T-cell (primary cell): ENCODE data around the gene SLC8A3. TPM values are rescaled to one million over a fixed set of nuclear protein-coding genes. Genes with fewer than 3 reads are reported as not detected.

Experiments used
- ATAC-seq, 4 experiments: fragments of 200-7000 bp in 3 of 4; fragments of 150-1000 bp in 1 of 4; cut with Tn5 transposase; replicated peaks in 1 of 4; 1 replicate in 3 of 4; 2 replicates in 1 of 4; pipeline ENCODE4 v1.10.0; 2021; ENCODE audit warnings: moderate library complexity in 3 of 4, mild to moderate bottlenecking in 2 of 4, moderate number of reproducible peaks in 1 of 4
- CTCF ChIA-PET, 2 donors: fragments of 300-600 bp; sonication (Branson Sonifier 250); formaldehyde crosslinking; loops; one replicate each; lab custom pipeline; 2022; ENCODE audit warnings: antibody characterized with exemption in 2 of 2; lab: Charles Lee
- POLR2A ChIA-PET, 2 donors: fragments of 300-600 bp; sonication (Branson Sonifier 250); formaldehyde crosslinking; loops; one replicate each; lab custom pipeline; 2022; ENCODE audit warnings: antibody characterized with exemption in 2 of 2; lab: Charles Lee
- DNase-seq, 35 experiments: peaks; one replicate each; pipeline versions ENCODE4 v3.0.0 to v3.0.0-alpha.2; 2013 to 2023
- H3K27ac ChIP-seq: one replicate; pipeline ENCODE4 v1.5.1; 2013; ENCODE audit warnings: low read length
- H3K27me3 ChIP-seq, 2 experiments: replicated peaks in 1 of 2; 1 replicate in 1 of 2; 2 replicates in 1 of 2; pipeline versions ENCODE4 v1.6.1 to v1.7.0; 2013; ENCODE audit warnings: low read length in 1 of 2, mixed read lengths in 1 of 2; ENCODE audit not compliant: control insufficient read depth in 2 of 2, insufficient read depth in 2 of 2; ENCODE audit errors: extremely low read depth in 1 of 2
- H3K36me3 ChIP-seq, 2 donors: 1 replicate in 1 of 2; 2 replicates in 1 of 2; pipeline versions ENCODE4 v1.6.1 to v1.7.0; 2013; ENCODE audit warnings: low read length in 1 of 2; ENCODE audit not compliant: control insufficient read depth in 2 of 2, insufficient read depth in 1 of 2; ENCODE audit errors: extremely low read depth in 1 of 2
- H3K4me1 ChIP-seq, 2 experiments: 1 replicate in 1 of 2; 2 replicates in 1 of 2; pipeline versions ENCODE4 v1.6.1 to v1.7.0; 2013; ENCODE audit warnings: low read length in 2 of 2, mixed read lengths in 1 of 2; ENCODE audit not compliant: insufficient read depth in 2 of 2, control insufficient read depth in 1 of 2; ENCODE audit errors: extremely low read depth in 1 of 2
- H3K4me3 ChIP-seq, 2 donors: 1 replicate in 1 of 2; 2 replicates in 1 of 2; pipeline versions ENCODE4 v1.5.1 to v1.7.0; 2013; ENCODE audit warnings: mild to moderate bottlenecking in 2 of 2, low read length in 1 of 2, moderate library complexity in 1 of 2; ENCODE audit not compliant: control insufficient read depth in 1 of 2; ENCODE audit errors: extremely low read depth in 1 of 2
- H3K9me3 ChIP-seq: 2 replicates; pipeline ENCODE4 v1.7.0; 2013
- H3K27ac Mint-ChIP-seq, 2 donors: one replicate each; pipeline ENCODE4 v1.8.0; 2020 to 2021; ENCODE audit warnings: mild to moderate bottlenecking in 2 of 2, mixed read lengths in 2 of 2
- H3K27me3 Mint-ChIP-seq, 2 donors: one replicate each; pipeline ENCODE4 v1.8.0; 2021 to 2022; ENCODE audit warnings: mixed read lengths in 2 of 2
- H3K36me3 Mint-ChIP-seq: one replicate; pipeline ENCODE4 v1.8.0; 2021; ENCODE audit warnings: mixed read lengths
- H3K4me1 Mint-ChIP-seq, 3 donors: one replicate each; pipeline ENCODE4 v1.8.0; 2020 to 2022; ENCODE audit warnings: mixed read lengths in 3 of 3, mild to moderate bottlenecking in 1 of 3
- H3K4me3 Mint-ChIP-seq, 3 donors: one replicate each; pipeline ENCODE4 v1.8.0; 2020 to 2022; ENCODE audit warnings: mild to moderate bottlenecking in 3 of 3, mixed read lengths in 3 of 3, moderate library complexity in 3 of 3
- H3K9me3 Mint-ChIP-seq, 3 donors: one replicate each; pipeline ENCODE4 v1.8.0; 2020 to 2022; ENCODE audit warnings: mixed read lengths in 3 of 3
- whole genome bisulfite sequencing: methylation state at CpG from one replicate; pipeline ENCODE4 v1.1.5; 2013; ENCODE audit warnings: missing lambda C conversion rate; ENCODE audit not compliant: insufficient coverage; 5-methylcytosine and 5-hydroxymethylcytosine counted together
- total RNA-seq, 35 experiments: library from RNA in 6 of 35; stranded (reverse) in 6 of 35; fragments of 120-200 nt in 1 of 35; gene quantifications; one replicate each; pipeline versions ENCODE4 v1.2.1 to v1.2.4 and lab custom pipeline; 2013 to 2026

SLC8A3 gene
- total RNA-seq, 5 donors from 2014 or later (not counting 1 experiment from before 2014, with no cell fraction given): 0.06 to 0.21 (median 0.10) TPM; not detected in 2

DNA sequence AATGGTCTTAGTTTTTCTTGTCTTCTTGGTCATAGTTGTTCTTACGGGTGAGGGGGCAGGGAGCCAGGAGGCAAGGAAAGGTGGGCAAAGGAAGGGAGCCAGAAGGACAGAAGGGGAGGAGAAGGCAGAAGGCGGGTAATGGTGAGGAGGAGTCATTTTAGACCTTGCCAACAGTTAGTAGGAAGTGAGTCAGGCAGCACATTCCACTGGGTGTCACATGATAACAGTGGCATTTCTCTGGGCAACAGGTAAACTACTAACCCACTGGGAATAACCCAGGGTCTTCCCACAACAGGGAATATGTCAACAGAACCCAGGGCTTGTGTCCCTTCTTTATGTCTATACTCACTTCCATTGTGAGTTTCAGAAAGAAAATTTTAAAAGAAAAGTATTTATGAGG lies 127.6 kb downstream of the SLC8A3 start:
- H3K9me3 ChIP-seq: no peaks in the 10 kb centered on the region
- DNase-seq (no peak), ATAC-seq (no peak)
- no peak overlapping the region for H3K4me3 ChIP-seq
- no peaks in the 10 kb centered on the region for H3K36me3 ChIP-seq
- ChIA-PET CTCF (no interaction called here), POLR2A (no interaction called here)
- H3K4me1 ChIP-seq: no peaks in the 10 kb centered on the region
- no peaks in the 10 kb centered on the region for H3K36me3 Mint-ChIP-seq
- no peak overlapping the region for H3K4me3 Mint-ChIP-seq
- H3K27me3 ChIP-seq: peaks cover 0 to 9% of the 10 kb centered on the region in 2 experiments
- no peak overlapping the region for H3K27ac ChIP-seq
- no peaks in the 10 kb centered on the region for H3K4me1 Mint-ChIP-seq
- H3K9me3 Mint-ChIP-seq: peaks cover 0 to 5% (median 0%) of the 10 kb centered on the region in 3 donors
- H3K27me3 Mint-ChIP-seq: peaks cover 22 to 26% of the 10 kb centered on the region in 2 donors
- WGBS: no CpG with 5 or more reads among the region's 2 CpGs
- H3K27ac Mint-ChIP-seq: no peak overlapping the region

DNA sequence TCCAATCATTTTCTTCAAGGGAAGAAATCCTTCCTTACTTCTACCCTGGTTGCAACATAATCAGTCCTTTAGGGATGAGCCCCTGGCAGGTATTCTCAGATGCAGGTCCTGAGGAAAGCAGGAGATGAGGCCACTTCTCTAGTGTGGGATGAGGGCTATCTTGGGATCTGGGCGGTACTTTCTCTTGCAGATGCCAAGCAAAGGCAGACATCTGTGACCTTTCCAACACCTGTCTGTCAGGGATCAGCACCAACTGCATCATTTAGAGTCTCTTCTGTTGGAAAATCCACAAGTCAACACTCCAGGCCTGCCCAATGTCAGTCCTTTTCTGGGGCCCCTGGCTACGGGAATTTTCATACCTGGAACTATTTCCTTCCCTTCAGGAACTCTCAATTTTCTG lies 129.2 kb downstream of the SLC8A3 start:
- H3K27ac ChIP-seq: no peak overlapping the region
- ATAC-seq: no peak
- no peaks in the 10 kb centered on the region for H3K4me1 ChIP-seq
- ChIA-PET POLR2A (no interaction called here), CTCF (no interaction called here)
- no peaks in the 10 kb centered on the region for H3K9me3 ChIP-seq
- no peaks in the 10 kb centered on the region for H3K36me3 Mint-ChIP-seq
- peaks cover 24% of the 10 kb centered on the region in 2 donors for H3K27me3 Mint-ChIP-seq
- DNase-seq: no peak
- peaks cover 0 to 9% of the 10 kb centered on the region in 2 experiments for H3K27me3 ChIP-seq
- no CpG with 5 or more reads among the region's 2 CpGs for WGBS
- H3K9me3 Mint-ChIP-seq: peaks cover 0 to 5% (median 0%) of the 10 kb centered on the region in 3 donors
- H3K4me1 Mint-ChIP-seq: no peaks in the 10 kb centered on the region
- H3K4me3 Mint-ChIP-seq: no peak overlapping the region
- no peak overlapping the region for H3K4me3 ChIP-seq
- no peaks in the 10 kb centered on the region for H3K36me3 ChIP-seq
- H3K27ac Mint-ChIP-seq: no peak overlapping the region

DNA sequence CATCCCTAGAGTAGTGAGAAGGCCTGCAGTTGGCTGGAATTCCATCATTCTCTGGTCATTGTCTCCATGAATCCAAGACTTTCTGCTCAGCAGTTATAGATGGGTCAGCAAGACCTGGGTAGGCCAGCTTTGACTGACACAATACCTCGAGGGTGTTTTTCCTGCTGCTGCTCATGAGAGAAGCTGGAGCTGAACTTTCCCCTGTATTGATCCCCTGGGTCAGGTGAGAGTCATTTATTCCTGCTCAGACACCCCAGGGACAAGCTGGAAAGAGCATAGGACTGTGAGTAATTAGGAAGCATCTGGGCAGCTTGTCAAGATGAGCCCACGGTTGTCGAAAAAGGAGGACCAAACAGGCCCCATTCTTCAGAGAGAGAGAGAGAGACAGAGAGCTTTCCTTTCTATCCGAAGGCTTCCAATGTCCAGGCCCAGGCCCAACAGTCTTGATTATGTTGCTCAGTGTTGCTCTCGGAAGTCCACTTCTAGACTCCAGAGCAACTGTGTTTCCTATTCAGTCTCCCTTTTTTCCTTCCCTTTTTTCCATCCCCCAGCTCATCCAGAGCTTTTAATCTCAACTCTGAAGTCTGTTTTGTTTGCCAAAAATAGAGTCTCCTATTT lies 131.1 kb downstream of the SLC8A3 start:
- Histone ChIP-seq H3K9me3 (no peaks in the 10 kb centered on the region), H3K27me3 (peaks cover 0 to 6% of the 10 kb centered on the region in 2 experiments), H3K36me3 (no peaks in the 10 kb centered on the region), H3K27ac (no peak overlapping the region), H3K4me1 (no peaks in the 10 kb centered on the region), H3K4me3 (no peak overlapping the region)
- Mint-ChIP-seq H3K27ac (no peak overlapping the region), H3K27me3 (peaks cover 20 to 27% of the 10 kb centered on the region in 2 donors), H3K9me3 (peaks cover 0 to 10% (median 2%) of the 10 kb centered on the region in 3 donors), H3K36me3 (no peaks in the 10 kb centered on the region), H3K4me1 (peaks cover 0 to 2% (median under 1%) of the 10 kb centered on the region in 3 donors), H3K4me3 (no peak overlapping the region)
- 76% methylated on average over 5 of the region's 5 CpGs for WGBS
- POLR2A ChIA-PET: no interaction called here
- DNase-seq (no peak), ATAC-seq (no peak)
- CTCF ChIA-PET: no interaction called here

DNA sequence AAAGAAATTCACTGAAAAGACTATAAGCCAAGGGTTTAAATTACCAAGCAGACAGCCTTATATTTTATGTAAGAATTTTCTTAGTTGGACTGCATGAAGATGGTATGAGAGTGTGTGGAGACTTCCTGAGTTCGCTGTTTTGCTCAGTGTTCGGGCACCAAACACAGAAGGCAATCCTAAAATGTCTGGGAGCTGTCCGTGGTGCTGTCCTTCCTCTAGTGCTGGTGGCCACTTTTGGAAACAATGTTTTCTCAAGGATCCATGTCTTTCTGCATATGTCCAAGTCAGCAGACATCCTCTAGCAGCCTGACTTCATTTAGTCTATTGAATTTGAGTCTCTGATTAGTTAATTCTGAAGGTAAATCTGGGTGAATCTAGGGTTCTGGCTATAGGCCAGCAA lies 135.8 kb downstream of the SLC8A3 start:
- ChIA-PET CTCF (no interaction called here), POLR2A (no interaction called here)

DNA sequence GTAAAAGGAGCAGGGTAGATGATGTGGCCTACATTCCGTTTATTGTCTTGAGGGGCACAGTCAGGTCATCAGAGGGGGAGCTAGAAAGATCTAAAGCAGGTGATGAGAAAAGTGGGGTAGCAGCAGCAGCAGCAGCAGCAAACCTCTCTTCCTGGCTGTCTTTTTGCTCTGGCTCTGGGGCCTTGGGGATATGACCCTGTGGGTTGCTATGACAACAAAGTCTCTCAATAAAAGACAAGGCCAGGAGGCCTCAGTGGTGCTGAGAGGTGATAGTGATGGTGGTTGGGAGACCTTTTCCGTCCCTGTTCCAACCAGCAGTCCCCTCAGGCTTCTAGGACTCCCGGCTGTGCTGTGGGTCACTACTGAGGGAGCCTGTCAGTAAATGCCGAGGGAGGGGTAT lies 138.6 kb downstream of the SLC8A3 start:
- whole genome bisulfite sequencing: 59% methylated on average over 2 of the region's 4 CpGs
- DNase-seq (no peak), ATAC-seq (no peak)
- Mint-ChIP-seq H3K4me1 (peaks cover 4 to 6% (median 4%) of the 10 kb centered on the region in 3 donors), H3K27ac (no peak overlapping the region), H3K9me3 (peaks cover 0 to 5% (median 2%) of the 10 kb centered on the region in 3 donors), H3K36me3 (no peaks in the 10 kb centered on the region), H3K27me3 (peaks cover 9 to 18% of the 10 kb centered on the region in 2 donors), H3K4me3 (no peak overlapping the region)
- ChIA-PET CTCF (interaction anchor here in 1 of 2 donors (0.6 kb wide), 1 partner anchor 90 kb away, joined by 3 read pairs; no protein-coding TSS in a partner anchor), POLR2A (no interaction called here)
- Histone ChIP-seq H3K27ac (no peak overlapping the region), H3K4me3 (no peak overlapping the region), H3K4me1 (no peaks in the 10 kb centered on the region), H3K9me3 (no peaks in the 10 kb centered on the region), H3K36me3 (no peaks in the 10 kb centered on the region), H3K27me3 (peaks cover 0 to 5% of the 10 kb centered on the region in 2 experiments)

More for the DNA sequence above, 135.8 kb downstream of the SLC8A3 start:
- 77% methylated on average over 3 of the region's 3 CpGs for WGBS
- Mint-ChIP-seq H3K36me3 (no peaks in the 10 kb centered on the region), H3K4me1 (peaks cover 4 to 6% (median 4%) of the 10 kb centered on the region in 3 donors), H3K27me3 (peaks cover 13 to 17% of the 10 kb centered on the region in 2 donors), H3K9me3 (peaks cover 0 to 5% (median 2%) of the 10 kb centered on the region in 3 donors), H3K27ac (no peak overlapping the region), H3K4me3 (no peak overlapping the region)
- H3K27ac ChIP-seq: no peak overlapping the region
- H3K9me3 ChIP-seq: no peaks in the 10 kb centered on the region
- DNase-seq (peak in 2 of 35 experiments; percentile 2 to 4), ATAC-seq (no peak)
- H3K36me3 ChIP-seq: no peaks in the 10 kb centered on the region
- H3K27me3 ChIP-seq: peaks cover 0 to 6% of the 10 kb centered on the region in 2 experiments
- H3K4me3 ChIP-seq: no peak overlapping the region
- no peaks in the 10 kb centered on the region for H3K4me1 ChIP-seq

DNA sequence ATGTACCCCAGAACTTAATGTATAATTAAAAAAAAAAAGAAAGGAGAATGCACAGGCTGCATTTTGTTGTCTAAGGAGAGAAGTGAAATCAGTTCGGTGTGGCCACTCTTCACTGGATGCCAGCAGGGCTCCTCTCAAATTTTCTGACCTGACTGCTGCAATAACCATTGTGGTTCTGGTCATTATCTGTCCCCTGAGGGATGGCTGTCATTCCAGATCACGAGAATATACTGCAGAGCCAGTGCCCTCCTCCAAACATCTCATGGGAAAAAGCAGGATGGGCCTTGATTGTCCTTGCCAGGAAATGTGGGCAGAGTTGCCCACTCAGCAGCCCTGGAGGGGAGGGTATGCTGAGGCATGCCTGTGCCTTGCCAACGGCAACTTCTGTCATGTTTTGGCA lies 139.1 kb downstream of the SLC8A3 start:
- Histone ChIP-seq H3K9me3 (no peaks in the 10 kb centered on the region), H3K27ac (no peak overlapping the region), H3K4me1 (no peaks in the 10 kb centered on the region), H3K27me3 (peaks cover 0 to 5% of the 10 kb centered on the region in 2 experiments), H3K36me3 (no peaks in the 10 kb centered on the region), H3K4me3 (no peak overlapping the region)
- Mint-ChIP-seq H3K4me1 (peaks cover 4 to 6% (median 4%) of the 10 kb centered on the region in 3 donors), H3K27ac (no peak overlapping the region), H3K4me3 (no peak overlapping the region), H3K27me3 (peaks cover 14 to 18% of the 10 kb centered on the region in 2 donors), H3K36me3 (no peaks in the 10 kb centered on the region), H3K9me3 (peaks cover 0 to 5% (median 2%) of the 10 kb centered on the region in 3 donors)
- DNase-seq (no peak), ATAC-seq (no peak)
- 100% methylated on average over 1 of the region's 3 CpGs for WGBS
- POLR2A ChIA-PET: no interaction called here
- CTCF ChIA-PET: interaction anchor here in 1 of 2 donors (0.6 kb wide), 1 partner anchor 90 kb away, joined by 3 read pairs; no protein-coding TSS in a partner anchor
